ENCODE results near the gene SRPK2. TPM values are rescaled to one million over a fixed set of nuclear protein-coding genes. Genes with fewer than 3 reads are reported as not detected.

The SRPK2 gene
- total and polyA plus RNA-seq, 2 of the 13 experiments (the other 11 are each of a cell fraction or from before 2014, with no cell fraction given), result 10.1 to 22.3 TPM

GRCh38 chr7:105289704-105290103, 99.0 kb downstream of the SRPK2 start:
- intact Hi-C loops (cut with micrococcal nuclease; ENCODE audit: unreplicated experiment), result no loop called here
- no peak overlapping the region for H3K27ac ChIP-seq (ENCODE audit: extremely low read length, insufficient read depth, low read length)
- H3K9me3 ChIP-seq (ENCODE audit: low read length), result no peaks in the 10 kb centered on the region
- no peaks in the 10 kb centered on the region for H3K36me3 ChIP-seq (replicated peaks in 1 of 2; ENCODE audit: control insufficient read depth in 1 of 2, insufficient read depth in 2 of 2, low read length in 2 of 2)
- H3K4me3 ChIP-seq (replicated peaks in 1 of 3; ENCODE audit: insufficient read depth in 1 of 3, low read depth in 2 of 3, low read length in 3 of 3), result no peak overlapping the region
- CTCF ChIA-PET (ENCODE audit: low intra/inter-chr PET ratio, low total read pairs), result no interaction called here
- H3K27me3 ChIP-seq (ENCODE audit: control insufficient read depth in 1 of 2, insufficient read depth in 2 of 2, low read length in 2 of 2), result no peaks in the 10 kb centered on the region
- in situ Hi-C loops (cut with HindIII; ENCODE audit: extremely low pct_ligation_motif_present, low pct_unique_long_range_greater_than_20kb), result no loop called here
- WGBS (ENCODE audit: low lambda C conversion rate), result 92% methylated on average over 3 of the region's 3 CpGs
- H3K9ac ChIP-seq (ENCODE audit: insufficient read depth, low read depth, low read length), result no peak overlapping the region
- no TSS peak for BruUV-seq (replicated peaks)
- no peaks in the 10 kb centered on the region for H4K20me1 ChIP-seq (ENCODE audit: insufficient read depth, low read length)
- H3K4me2 ChIP-seq (ENCODE audit: low read depth, low read length), result no peak overlapping the region
- no peaks in the 10 kb centered on the region for H3K4me1 ChIP-seq (ENCODE audit: insufficient read depth, low read length)
- peaks cover 7% of the 10 kb centered on the region for H3K79me2 ChIP-seq (ENCODE audit: insufficient read depth, low read length)
- FAIRE-seq, result no peak
- ATAC-seq, result no peak
- POLR2A ChIA-PET, result no interaction called here
- no peak for DNase-seq (ENCODE audit: low spot score)
- H2AFZ ChIP-seq (ENCODE audit: low read length), result no peak overlapping the region
- TF ChIP-seq, protein P1, sequence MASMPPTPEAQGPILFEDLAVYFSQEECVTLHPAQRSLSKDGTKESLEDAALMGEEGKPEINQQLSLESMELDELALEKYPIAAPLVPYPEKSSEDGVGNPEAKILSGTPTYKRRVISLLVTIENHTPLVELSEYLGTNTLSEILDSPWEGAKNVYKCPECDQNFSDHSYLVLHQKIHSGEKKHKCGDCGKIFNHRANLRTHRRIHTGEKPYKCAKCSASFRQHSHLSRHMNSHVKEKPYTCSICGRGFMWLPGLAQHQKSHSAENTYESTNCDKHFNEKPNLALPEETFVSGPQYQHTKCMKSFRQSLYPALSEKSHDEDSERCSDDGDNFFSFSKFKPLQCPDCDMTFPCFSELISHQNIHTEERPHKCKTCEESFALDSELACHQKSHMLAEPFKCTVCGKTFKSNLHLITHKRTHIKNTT (CRISPR knock-in tag; IDR thresholded peaks at IDR 0.05), result no peak
- TF ChIP-seq ZNF3 (CRISPR knock-in tag; IDR thresholded peaks at IDR 0.05) (no peak), SP2 (CRISPR knock-in tag; IDR thresholded peaks at IDR 0.05) (no peak), ZNF772 (CRISPR knock-in tag; IDR thresholded peaks at IDR 0.05) (no peak), RBAK (CRISPR knock-in tag; IDR thresholded peaks at IDR 0.05) (no peak), MTF1 (CRISPR knock-in tag; IDR thresholded peaks at IDR 0.05) (no peak), ZBTB3 (CRISPR knock-in tag; IDR thresholded peaks at IDR 0.05; ENCODE audit: borderline replicate concordance, low read depth) (no peak), ZBTB34 (CRISPR knock-in tag; IDR thresholded peaks at IDR 0.05) (no peak), HOXA7 (CRISPR knock-in tag; IDR thresholded peaks at IDR 0.05) (no peak), ZNF460 (CRISPR knock-in tag; IDR thresholded peaks at IDR 0.05; ENCODE audit: borderline replicate concordance) (no peak), DNMT3B (CRISPR knock-in tag; conservative IDR thresholded peaks at IDR 0.05) (no peak), PBX2 (CRISPR knock-in tag; IDR thresholded peaks at IDR 0.05) (no peak), WIZ (CRISPR knock-in tag; IDR thresholded peaks at IDR 0.05) (no peak)
- TF ChIP-seq, protein P2, sequence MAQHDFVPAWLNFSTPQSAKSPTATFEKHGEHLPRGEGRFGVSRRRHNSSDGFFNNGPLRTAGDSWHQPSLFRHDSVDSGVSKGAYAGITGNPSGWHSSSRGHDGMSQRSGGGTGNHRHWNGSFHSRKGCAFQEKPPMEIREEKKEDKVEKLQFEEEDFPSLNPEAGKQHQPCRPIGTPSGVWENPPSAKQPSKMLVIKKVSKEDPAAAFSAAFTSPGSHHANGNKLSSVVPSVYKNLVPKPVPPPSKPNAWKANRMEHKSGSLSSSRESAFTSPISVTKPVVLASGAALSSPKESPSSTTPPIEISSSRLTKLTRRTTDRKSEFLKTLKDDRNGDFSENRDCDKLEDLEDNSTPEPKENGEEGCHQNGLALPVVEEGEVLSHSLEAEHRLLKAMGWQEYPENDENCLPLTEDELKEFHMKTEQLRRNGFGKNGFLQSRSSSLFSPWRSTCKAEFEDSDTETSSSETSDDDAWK (CRISPR knock-in tag; IDR thresholded peaks at IDR 0.05), result no peak
- TF ChIP-seq, protein P3, sequence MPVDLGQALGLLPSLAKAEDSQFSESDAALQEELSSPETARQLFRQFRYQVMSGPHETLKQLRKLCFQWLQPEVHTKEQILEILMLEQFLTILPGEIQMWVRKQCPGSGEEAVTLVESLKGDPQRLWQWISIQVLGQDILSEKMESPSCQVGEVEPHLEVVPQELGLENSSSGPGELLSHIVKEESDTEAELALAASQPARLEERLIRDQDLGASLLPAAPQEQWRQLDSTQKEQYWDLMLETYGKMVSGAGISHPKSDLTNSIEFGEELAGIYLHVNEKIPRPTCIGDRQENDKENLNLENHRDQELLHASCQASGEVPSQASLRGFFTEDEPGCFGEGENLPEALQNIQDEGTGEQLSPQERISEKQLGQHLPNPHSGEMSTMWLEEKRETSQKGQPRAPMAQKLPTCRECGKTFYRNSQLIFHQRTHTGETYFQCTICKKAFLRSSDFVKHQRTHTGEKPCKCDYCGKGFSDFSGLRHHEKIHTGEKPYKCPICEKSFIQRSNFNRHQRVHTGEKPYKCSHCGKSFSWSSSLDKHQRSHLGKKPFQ (CRISPR knock-in tag; IDR thresholded peaks at IDR 0.05; ENCODE audit: insufficient replicate concordance), result no peak
- TF ChIP-seq, protein P4, sequence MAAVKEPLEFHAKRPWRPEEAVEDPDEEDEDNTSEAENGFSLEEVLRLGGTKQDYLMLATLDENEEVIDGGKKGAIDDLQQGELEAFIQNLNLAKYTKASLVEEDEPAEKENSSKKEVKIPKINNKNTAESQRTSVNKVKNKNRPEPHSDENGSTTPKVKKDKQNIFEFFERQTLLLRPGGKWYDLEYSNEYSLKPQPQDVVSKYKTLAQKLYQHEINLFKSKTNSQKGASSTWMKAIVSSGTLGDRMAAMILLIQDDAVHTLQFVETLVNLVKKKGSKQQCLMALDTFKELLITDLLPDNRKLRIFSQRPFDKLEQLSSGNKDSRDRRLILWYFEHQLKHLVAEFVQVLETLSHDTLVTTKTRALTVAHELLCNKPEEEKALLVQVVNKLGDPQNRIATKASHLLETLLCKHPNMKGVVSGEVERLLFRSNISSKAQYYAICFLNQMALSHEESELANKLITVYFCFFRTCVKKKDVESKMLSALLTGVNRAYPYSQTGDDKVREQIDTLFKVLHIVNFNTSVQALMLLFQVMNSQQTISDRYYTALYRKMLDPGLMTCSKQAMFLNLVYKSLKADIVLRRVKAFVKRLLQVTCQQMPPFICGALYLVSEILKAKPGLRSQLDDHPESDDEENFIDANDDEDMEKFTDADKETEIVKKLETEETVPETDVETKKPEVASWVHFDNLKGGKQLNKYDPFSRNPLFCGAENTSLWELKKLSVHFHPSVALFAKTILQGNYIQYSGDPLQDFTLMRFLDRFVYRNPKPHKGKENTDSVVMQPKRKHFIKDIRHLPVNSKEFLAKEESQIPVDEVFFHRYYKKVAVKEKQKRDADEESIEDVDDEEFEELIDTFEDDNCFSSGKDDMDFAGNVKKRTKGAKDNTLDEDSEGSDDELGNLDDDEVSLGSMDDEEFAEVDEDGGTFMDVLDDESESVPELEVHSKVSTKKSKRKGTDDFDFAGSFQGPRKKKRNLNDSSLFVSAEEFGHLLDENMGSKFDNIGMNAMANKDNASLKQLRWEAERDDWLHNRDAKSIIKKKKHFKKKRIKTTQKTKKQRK (IDR thresholded peaks at IDR 0.05; ENCODE audit: low read length), result no peak

Data from HepG2 (cell line).